Measurements from ENCODE around the gene ACYP2. TPM values are rescaled to one million over a fixed set of nuclear protein-coding genes. Genes with fewer than 3 reads are reported as not detected.
"Not testable (repeated sequence)": the region's sequence is repeated elsewhere in the genome, so short reads cannot be mapped to it uniquely, and the experiment has no call there.

Gene ACYP2
- total RNA-seq, 4 donors from 2014 or later = 10.3 to 44.3 (median 21.7) TPM

GRCh38 chr2:54088191-54088634, 27.2 kb upstream of the ACYP2 start:
- no peaks in the 10 kb centered on the region for H3K36me3 ChIP-seq
- H3K27ac ChIP-seq = no peak overlapping the region
- H3K4me1 ChIP-seq = no peaks in the 10 kb centered on the region
- DNase-seq = no peak
- H3K27me3 ChIP-seq = no peaks in the 10 kb centered on the region
- intact Hi-C loops (cut with DNase I; ENCODE audit: low total_unique reads) = no loop called here
- no peak overlapping the region for H3K4me3 ChIP-seq
- TF ChIP-seq CTCF (IDR thresholded peaks at IDR 0.05) (no peak), POLR2A (IDR thresholded peaks at IDR 0.05) (no peak)
- H3K9me3 ChIP-seq = no peaks in the 10 kb centered on the region

GRCh38 chr2:54088719-54089118, 26.7 kb upstream of the ACYP2 start:
- intact Hi-C loops (cut with DNase I; ENCODE audit: low total_unique reads) = no loop called here

DNA sequence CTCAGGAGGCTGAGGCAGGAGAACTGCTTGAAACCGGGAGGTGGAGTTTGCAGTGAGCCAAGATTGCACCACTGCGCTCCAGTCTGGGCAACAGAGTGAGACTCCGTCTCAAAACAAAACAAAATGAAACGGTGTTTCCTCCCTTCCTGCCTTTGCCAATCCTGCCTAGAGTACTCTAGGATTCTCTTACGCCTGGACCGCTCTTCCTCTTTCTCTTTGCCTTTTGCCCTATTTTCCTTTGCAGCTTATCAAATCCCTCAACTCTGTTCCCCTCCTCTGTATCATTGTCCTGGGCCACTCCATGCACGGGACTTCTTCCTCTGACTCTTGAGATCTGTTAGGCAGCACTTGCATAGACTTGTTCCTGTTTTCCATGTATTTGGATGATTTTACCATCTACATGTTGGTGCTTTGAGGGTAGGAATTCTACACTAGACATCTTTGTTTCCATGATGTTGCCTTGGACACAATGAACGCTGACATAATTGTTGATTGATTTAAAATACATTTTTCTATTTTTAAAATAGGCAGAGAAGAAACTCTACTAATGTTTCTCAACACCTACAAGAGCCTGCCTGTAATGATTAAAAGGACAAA, 24.8 kb upstream of the ACYP2 start:
- DNase-seq = no peak
- no peaks in the 10 kb centered on the region for H3K4me1 ChIP-seq
- H3K27me3 ChIP-seq = no peaks in the 10 kb centered on the region
- H3K9me3 ChIP-seq = no peaks in the 10 kb centered on the region
- H3K4me3 ChIP-seq = no peak overlapping the region
- H3K36me3 ChIP-seq = no peaks in the 10 kb centered on the region
- TF ChIP-seq POLR2A (IDR thresholded peaks at IDR 0.05) = no peak
- TF ChIP-seq CTCF (IDR thresholded peaks at IDR 0.05) = no peak
- H3K27ac ChIP-seq = no peak overlapping the region
- intact Hi-C loops (cut with DNase I; ENCODE audit: low total_unique reads) = no loop called here

More at GRCh38 chr2:54088719-54089118, 26.7 kb upstream of the ACYP2 start:
- no peak for TF ChIP-seq CTCF (IDR thresholded peaks at IDR 0.05)
- TF ChIP-seq POLR2A (IDR thresholded peaks at IDR 0.05) = no peak
- H3K27me3 ChIP-seq = no peaks in the 10 kb centered on the region
- no peak overlapping the region for H3K27ac ChIP-seq
- H3K36me3 ChIP-seq = no peaks in the 10 kb centered on the region
- H3K9me3 ChIP-seq = no peaks in the 10 kb centered on the region
- no peaks in the 10 kb centered on the region for H3K4me1 ChIP-seq
- no peak overlapping the region for H3K4me3 ChIP-seq
- no peak for DNase-seq

DNA sequence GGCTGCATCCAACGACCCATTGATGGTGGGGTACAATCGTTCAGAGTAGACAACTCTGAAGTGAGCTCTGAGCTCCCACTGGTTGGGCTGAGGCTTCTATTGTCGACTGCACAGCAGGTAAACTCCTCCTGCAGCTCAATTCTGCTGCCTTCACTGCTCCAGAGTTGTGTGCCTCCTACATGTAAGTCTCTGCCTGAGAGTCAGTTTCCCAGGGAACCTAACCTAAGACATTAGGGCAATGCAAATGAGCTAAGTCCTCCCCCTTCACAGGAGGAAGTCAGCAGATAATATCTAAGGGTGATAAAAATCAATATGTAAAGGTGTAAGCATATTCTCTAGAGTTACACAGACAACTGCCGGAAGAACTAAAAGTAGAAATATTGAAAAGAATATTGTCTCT, 22.5 kb upstream of the ACYP2 start:
- intact Hi-C loops (cut with DNase I; ENCODE audit: low total_unique reads) = no loop called here
- no peaks in the 10 kb centered on the region for H3K9me3 ChIP-seq

DNA sequence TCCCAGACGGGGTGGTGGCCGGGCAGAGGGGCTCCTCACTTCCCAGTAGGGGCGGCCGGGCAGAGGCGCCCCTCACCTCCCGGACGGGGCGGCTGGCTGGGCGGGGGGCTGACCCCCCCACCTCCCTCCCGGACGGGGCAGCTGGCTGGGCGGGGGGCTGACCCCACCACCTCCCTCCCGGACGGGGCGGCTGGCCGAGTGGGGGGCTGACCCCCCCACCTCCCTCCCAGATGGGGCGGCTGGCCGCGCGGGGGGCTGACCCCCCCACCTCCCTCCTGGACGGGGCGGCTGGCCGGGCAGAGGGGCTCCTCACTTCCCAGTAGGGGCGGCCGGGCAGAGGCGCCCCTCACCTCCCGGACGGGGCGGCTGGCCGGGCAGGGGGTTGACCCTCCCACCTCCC, 20.0 kb upstream of the ACYP2 start:
- intact Hi-C loops (cut with DNase I; ENCODE audit: low total_unique reads); H3K4me1 ChIP-seq; DNase-seq; H3K36me3 ChIP-seq; H3K27me3 ChIP-seq; H3K27ac ChIP-seq; H3K9me3 ChIP-seq; H3K4me3 ChIP-seq: not testable (repeated sequence)

More for the DNA sequence above, 22.5 kb upstream of the ACYP2 start:
- Histone ChIP-seq H3K36me3 (no peaks in the 10 kb centered on the region), H3K4me3 (no peak overlapping the region), H3K4me1 (no peaks in the 10 kb centered on the region), H3K27ac (no peak overlapping the region), H3K27me3 (no peaks in the 10 kb centered on the region)
- no peak for TF ChIP-seq POLR2A (IDR thresholded peaks at IDR 0.05)
- TF ChIP-seq CTCF (IDR thresholded peaks at IDR 0.05) = no peak
- no peak for DNase-seq

DNA sequence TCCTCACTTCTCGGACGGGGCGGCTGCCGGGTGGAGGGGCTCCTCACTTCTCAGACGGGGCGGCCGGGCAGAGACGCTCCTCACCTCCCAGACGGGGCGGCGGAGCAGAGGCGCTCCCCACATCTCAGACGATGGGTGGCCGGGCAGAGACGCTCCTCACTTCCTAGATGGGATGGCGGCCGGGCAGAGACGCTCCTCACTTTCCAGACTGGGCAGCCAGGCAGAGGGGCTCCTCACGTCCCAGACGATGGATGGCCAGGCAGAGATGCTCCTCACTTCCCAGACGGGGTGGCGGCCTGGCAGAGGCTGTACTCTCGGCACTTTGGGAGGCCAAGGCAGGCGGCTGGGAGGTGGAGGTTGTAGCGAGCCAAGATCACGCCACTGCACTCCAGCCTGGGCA, 19.3 kb upstream of the ACYP2 start:
- H3K36me3 ChIP-seq; DNase-seq; H3K27me3 ChIP-seq; H3K4me1 ChIP-seq; H3K4me3 ChIP-seq; intact Hi-C loops (cut with DNase I; ENCODE audit: low total_unique reads); H3K9me3 ChIP-seq; H3K27ac ChIP-seq: not testable (repeated sequence)
